Smooth muscle cell of the brain vasculature (primary cell): ENCODE results near the gene SPINDOC.
"Not testable (repeated sequence)": the region's sequence is repeated elsewhere in the genome, so short reads cannot be mapped to it uniquely, and the experiment has no call there.

Experiments used
- DNase-seq: peaks from one replicate; pipeline ENCODE4 v3.0.0-alpha.2; 2012; ENCODE audit warnings: low read depth, low spot score

The SPINDOC gene

GRCh38 chr11:63855975-63856374 lies 42.7 kb downstream of the SPINDOC start:
- no peak for DNase-seq

- DNase-seq = no peak
Measured at GRCh38 chr11:63858628-63859550, 45.6 kb downstream of the SPINDOC start.

- no peak for DNase-seq
Measured at GRCh38 chr11:63862923-63863322, 49.7 kb downstream of the SPINDOC start.

- DNase-seq = not testable (repeated sequence)
Measured at GRCh38 chr11:63863620-63864019, 50.4 kb downstream of the SPINDOC start.

- no peak for DNase-seq
Measured at GRCh38 chr11:63866211-63866610, 53.0 kb downstream of the SPINDOC start.

GRCh38 chr11:63867511-63867910 lies 54.3 kb downstream of the SPINDOC start:
- no peak for DNase-seq

- DNase-seq = no peak
Measured at GRCh38 chr11:63868399-63869064, 55.3 kb downstream of the SPINDOC start.

- no peak for DNase-seq
Measured at GRCh38 chr11:63869171-63869591, 55.9 kb downstream of the SPINDOC start.

GRCh38 chr11:63869683-63870082 lies 56.4 kb downstream of the SPINDOC start:
- DNase-seq = no peak

GRCh38 chr11:63870351-63871140 lies 57.3 kb downstream of the SPINDOC start:
- no peak for DNase-seq

- no peak for DNase-seq
Measured at GRCh38 chr11:63871962-63872799, 58.9 kb downstream of the SPINDOC start.

GRCh38 chr11:63872800-63873197 lies 59.5 kb downstream of the SPINDOC start:
- DNase-seq = no peak

- DNase-seq = no peak
Measured at GRCh38 chr11:63873311-63873710, 60.1 kb downstream of the SPINDOC start.

GRCh38 chr11:63874511-63874910 lies 61.3 kb downstream of the SPINDOC start:
- no peak for DNase-seq

- DNase-seq = no peak
Measured at GRCh38 chr11:63875506-63876065, 62.3 kb downstream of the SPINDOC start.

- no peak for DNase-seq
Measured at GRCh38 chr11:63876616-63877015, 63.4 kb downstream of the SPINDOC start.
